ENCODE data around the gene UBR3. TPM values are rescaled to one million over a fixed set of nuclear protein-coding genes. Genes with fewer than 3 reads are reported as not detected.
"Not testable (repeated sequence)": the region's sequence is repeated elsewhere in the genome, so short reads cannot be mapped to it uniquely, and the experiment has no call there.

Gene UBR3
- polyA plus RNA-seq, 4 donors = 8.1 to 21.6 (median 10.1) TPM

DNA sequence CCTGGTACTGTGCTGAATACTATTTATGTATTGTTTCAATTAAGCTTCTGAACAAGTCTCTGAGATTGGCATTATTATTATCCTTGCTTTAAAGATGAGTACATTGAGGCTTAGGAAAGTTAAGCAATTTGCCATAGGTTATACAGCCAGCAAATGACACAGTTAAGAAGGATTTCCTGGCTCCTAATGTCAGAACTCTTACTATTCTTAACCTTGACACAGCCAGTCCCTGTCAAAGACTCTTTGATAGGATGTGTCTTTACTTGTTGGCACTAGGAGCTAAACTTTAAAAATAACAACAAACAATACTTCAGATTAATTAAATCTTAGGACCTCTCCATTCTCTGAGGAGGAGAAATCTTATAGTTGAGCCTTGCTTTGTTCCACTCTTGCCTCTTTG lies 70.6 kb downstream of the UBR3 start:
- no peak overlapping the region for H3K27ac ChIP-seq (ENCODE audit: low read depth in 1 of 3, low read length in 2 of 3)
- DNase-seq = no peak
- H3K4me1 ChIP-seq (ENCODE audit: control insufficient read depth in 3 of 3, insufficient read depth in 2 of 3, low read depth in 1 of 3, low read length in 2 of 3) = no peaks in the 10 kb centered on the region
- H3K4me3 ChIP-seq (ENCODE audit: low read depth in 1 of 3, low read length in 3 of 3) = no peak overlapping the region
- no peaks in the 10 kb centered on the region for H3K27me3 ChIP-seq (ENCODE audit: control insufficient read depth in 3 of 3, insufficient read depth in 3 of 3, low read length in 3 of 3)
- H3K9me3 ChIP-seq (ENCODE audit: control insufficient read depth in 2 of 2, insufficient read depth in 1 of 2, low read depth in 1 of 2, low read length in 1 of 2) = no peaks in the 10 kb centered on the region
- H3K36me3 ChIP-seq (ENCODE audit: control insufficient read depth in 3 of 3, insufficient read depth in 2 of 3, low read depth in 1 of 3, low read length in 3 of 3) = peaks cover 0 to 10% (median 3%) of the 10 kb centered on the region in 3 donors
- no peak for FAIRE-seq

GRCh38 chr2:169900103-169900502 lies 72.8 kb downstream of the UBR3 start:
- H3K4me3 ChIP-seq (ENCODE audit: low read depth in 1 of 3, low read length in 3 of 3); H3K27ac ChIP-seq (ENCODE audit: low read depth in 1 of 3, low read length in 2 of 3); H3K9me3 ChIP-seq (ENCODE audit: control insufficient read depth in 2 of 2, insufficient read depth in 1 of 2, low read depth in 1 of 2, low read length in 1 of 2); FAIRE-seq; H3K36me3 ChIP-seq (ENCODE audit: control insufficient read depth in 3 of 3, insufficient read depth in 2 of 3, low read depth in 1 of 3, low read length in 3 of 3); H3K27me3 ChIP-seq (ENCODE audit: control insufficient read depth in 3 of 3, insufficient read depth in 3 of 3, low read length in 3 of 3); DNase-seq; H3K4me1 ChIP-seq (ENCODE audit: control insufficient read depth in 3 of 3, insufficient read depth in 2 of 3, low read depth in 1 of 3, low read length in 2 of 3): not testable (repeated sequence)
- 84 to 90% (median 85%) methylated on average over 4 of the region's 4 CpGs for WGBS, 3 donors

DNA sequence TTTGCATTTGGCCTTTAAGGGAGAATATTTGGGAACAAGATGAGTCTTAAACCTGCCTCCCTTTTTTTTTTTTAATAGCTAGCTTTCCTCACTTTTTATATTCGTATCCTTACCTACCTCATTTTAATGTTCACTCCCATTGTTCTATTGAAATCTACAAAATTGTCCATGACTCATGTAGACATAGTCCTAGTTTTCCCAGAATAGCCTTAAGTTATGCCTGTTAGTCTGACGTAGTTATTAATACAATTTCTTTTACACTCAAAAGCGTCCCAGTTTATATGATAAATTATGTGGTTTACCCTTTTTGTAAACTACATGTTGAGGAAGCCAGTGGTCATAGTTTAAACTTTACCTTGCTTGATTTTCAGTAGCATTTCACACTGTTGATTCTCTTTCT lies 73.4 kb downstream of the UBR3 start:
- no peak overlapping the region for H3K4me3 ChIP-seq (ENCODE audit: low read depth in 1 of 3, low read length in 3 of 3)
- H3K4me1 ChIP-seq (ENCODE audit: control insufficient read depth in 3 of 3, insufficient read depth in 2 of 3, low read depth in 1 of 3, low read length in 2 of 3) = no peaks in the 10 kb centered on the region
- DNase-seq (no peak), FAIRE-seq (no peak)
- 92 to 94% (median 94%) methylated on average over 3 of the region's 3 CpGs for WGBS, 3 donors
- no peaks in the 10 kb centered on the region for H3K9me3 ChIP-seq (ENCODE audit: control insufficient read depth in 2 of 2, insufficient read depth in 1 of 2, low read depth in 1 of 2, low read length in 1 of 2)
- no peak overlapping the region for H3K27ac ChIP-seq (ENCODE audit: low read depth in 1 of 3, low read length in 2 of 3)
- peaks cover 0 to 7% (median 0%) of the 10 kb centered on the region in 3 donors for H3K36me3 ChIP-seq (ENCODE audit: control insufficient read depth in 3 of 3, insufficient read depth in 2 of 3, low read depth in 1 of 3, low read length in 3 of 3)
- H3K27me3 ChIP-seq (ENCODE audit: control insufficient read depth in 3 of 3, insufficient read depth in 3 of 3, low read length in 3 of 3) = no peaks in the 10 kb centered on the region

GRCh38 chr2:169906731-169907130 lies 79.5 kb downstream of the UBR3 start:
- Histone ChIP-seq H3K9me3 (ENCODE audit: control insufficient read depth in 2 of 2, insufficient read depth in 1 of 2, low read depth in 1 of 2, low read length in 1 of 2) (no peaks in the 10 kb centered on the region), H3K27ac (ENCODE audit: low read depth in 1 of 3, low read length in 2 of 3) (no peak overlapping the region), H3K27me3 (ENCODE audit: control insufficient read depth in 3 of 3, insufficient read depth in 3 of 3, low read length in 3 of 3) (no peaks in the 10 kb centered on the region), H3K36me3 (ENCODE audit: control insufficient read depth in 3 of 3, insufficient read depth in 2 of 3, low read depth in 1 of 3, low read length in 3 of 3) (peaks cover 0 to 2% (median 0%) of the 10 kb centered on the region in 3 donors), H3K4me1 (ENCODE audit: control insufficient read depth in 3 of 3, insufficient read depth in 2 of 3, low read depth in 1 of 3, low read length in 2 of 3) (no peaks in the 10 kb centered on the region), H3K4me3 (ENCODE audit: low read depth in 1 of 3, low read length in 3 of 3) (no peak overlapping the region)
- 87 to 95% (median 91%) methylated on average over 2 of the region's 2 CpGs for WGBS, 3 donors
- FAIRE-seq (no peak), DNase-seq (no peak)

DNA sequence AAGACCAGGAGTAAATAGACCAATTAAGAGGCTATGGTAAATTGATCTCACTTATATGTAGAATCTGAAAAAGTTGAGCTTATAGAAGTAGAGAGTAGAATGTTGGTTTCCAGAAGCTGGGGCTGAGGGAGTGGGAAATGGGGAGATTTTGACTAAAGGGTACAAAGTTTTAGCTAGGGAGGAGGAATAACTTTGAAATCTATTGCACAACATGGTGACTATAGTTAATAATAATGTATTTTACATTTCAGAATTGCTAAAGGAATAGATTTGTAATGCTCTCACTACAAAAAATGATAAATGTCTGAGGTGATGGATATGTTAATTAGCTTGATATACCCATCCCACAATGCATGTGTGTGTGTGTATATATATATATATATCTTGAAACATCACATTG lies 82.1 kb downstream of the UBR3 start:
- H3K27me3 ChIP-seq (ENCODE audit: control insufficient read depth in 3 of 3, insufficient read depth in 3 of 3, low read length in 3 of 3) = no peaks in the 10 kb centered on the region
- H3K36me3 ChIP-seq (ENCODE audit: control insufficient read depth in 3 of 3, insufficient read depth in 2 of 3, low read depth in 1 of 3, low read length in 3 of 3) = peaks cover 0 to 3% (median 0%) of the 10 kb centered on the region in 3 donors
- no peaks in the 10 kb centered on the region for H3K9me3 ChIP-seq (ENCODE audit: control insufficient read depth in 2 of 2, insufficient read depth in 1 of 2, low read depth in 1 of 2, low read length in 1 of 2)
- H3K4me3 ChIP-seq (ENCODE audit: low read depth in 1 of 3, low read length in 3 of 3) = no peak overlapping the region
- no peak for FAIRE-seq
- H3K4me1 ChIP-seq (ENCODE audit: control insufficient read depth in 3 of 3, insufficient read depth in 2 of 3, low read depth in 1 of 3, low read length in 2 of 3) = no peaks in the 10 kb centered on the region
- H3K27ac ChIP-seq (ENCODE audit: low read depth in 1 of 3, low read length in 2 of 3) = no peak overlapping the region
- no peak for DNase-seq

GRCh38 chr2:169910109-169910799 lies 83.0 kb downstream of the UBR3 start:
- Histone ChIP-seq H3K9me3 (ENCODE audit: control insufficient read depth in 2 of 2, insufficient read depth in 1 of 2, low read depth in 1 of 2, low read length in 1 of 2) (no peaks in the 10 kb centered on the region), H3K4me3 (ENCODE audit: low read depth in 1 of 3, low read length in 3 of 3) (no peak overlapping the region), H3K27me3 (ENCODE audit: control insufficient read depth in 3 of 3, insufficient read depth in 3 of 3, low read length in 3 of 3) (no peaks in the 10 kb centered on the region), H3K27ac (ENCODE audit: low read depth in 1 of 3, low read length in 2 of 3) (no peak overlapping the region), H3K4me1 (ENCODE audit: control insufficient read depth in 3 of 3, insufficient read depth in 2 of 3, low read depth in 1 of 3, low read length in 2 of 3) (no peaks in the 10 kb centered on the region), H3K36me3 (ENCODE audit: control insufficient read depth in 3 of 3, insufficient read depth in 2 of 3, low read depth in 1 of 3, low read length in 3 of 3) (peaks cover 0 to 3% (median 0%) of the 10 kb centered on the region in 3 donors)
- no peak for FAIRE-seq
- WGBS, 3 donors = 47 to 67% (median 57%) methylated on average over 6 to 7 of the region's 7 CpGs
- no peak for DNase-seq

DNA sequence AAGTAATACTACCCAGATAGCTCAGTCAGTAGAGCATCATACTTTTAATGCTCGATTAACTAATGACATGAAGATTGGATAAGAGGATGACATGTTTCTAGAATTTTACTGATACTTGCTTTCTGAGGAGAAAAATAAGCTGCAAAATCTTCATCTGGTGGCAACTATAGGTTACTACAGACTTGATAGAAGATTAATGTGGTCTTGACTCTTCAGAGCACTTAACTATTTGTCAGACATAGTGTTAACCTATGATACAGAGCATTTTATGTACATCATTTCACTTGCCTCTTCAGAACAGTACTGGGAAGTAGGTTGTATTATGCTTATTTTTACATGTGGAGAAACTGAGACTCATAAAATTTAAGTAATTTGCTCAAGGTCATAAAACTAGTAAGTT lies 83.9 kb downstream of the UBR3 start:
- H3K27me3 ChIP-seq (ENCODE audit: control insufficient read depth in 3 of 3, insufficient read depth in 3 of 3, low read length in 3 of 3) = no peaks in the 10 kb centered on the region
- H3K4me1 ChIP-seq (ENCODE audit: control insufficient read depth in 3 of 3, insufficient read depth in 2 of 3, low read depth in 1 of 3, low read length in 2 of 3) = no peaks in the 10 kb centered on the region
- FAIRE-seq (no peak), DNase-seq (no peak)
- H3K4me3 ChIP-seq (ENCODE audit: low read depth in 1 of 3, low read length in 3 of 3) = no peak overlapping the region
- no peak overlapping the region for H3K27ac ChIP-seq (ENCODE audit: low read depth in 1 of 3, low read length in 2 of 3)
- H3K9me3 ChIP-seq (ENCODE audit: control insufficient read depth in 2 of 2, insufficient read depth in 1 of 2, low read depth in 1 of 2, low read length in 1 of 2) = no peaks in the 10 kb centered on the region
- peaks cover 0 to 3% (median 3%) of the 10 kb centered on the region in 3 donors for H3K36me3 ChIP-seq (ENCODE audit: control insufficient read depth in 3 of 3, insufficient read depth in 2 of 3, low read depth in 1 of 3, low read length in 3 of 3)
- 93 to 97% (median 95%) methylated on average over 1 of the region's 1 CpG for WGBS, 3 donors

DNA sequence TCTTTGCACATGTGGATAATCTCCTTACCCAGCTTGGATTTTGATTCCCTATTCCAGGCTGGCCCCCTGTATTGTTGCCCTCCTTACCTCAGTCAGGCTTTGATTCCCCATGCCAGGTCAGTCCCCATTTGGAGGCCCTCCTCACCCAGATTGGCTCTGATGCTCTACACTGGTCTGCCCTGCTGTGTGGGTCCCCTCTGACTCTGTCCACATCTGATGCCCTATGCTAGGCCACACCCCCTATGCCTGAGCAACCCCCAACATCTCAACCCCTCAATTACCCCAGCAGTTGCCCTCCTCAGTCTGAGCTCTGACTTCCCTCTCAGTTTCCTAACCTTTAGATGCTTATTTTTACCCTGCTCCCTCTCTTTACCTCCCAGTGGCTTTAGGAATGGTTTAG lies 89.4 kb downstream of the UBR3 start:
- no peak overlapping the region for H3K27ac ChIP-seq (ENCODE audit: low read depth in 1 of 3, low read length in 2 of 3)
- FAIRE-seq (no peak), DNase-seq (no peak)
- H3K36me3 ChIP-seq (ENCODE audit: control insufficient read depth in 3 of 3, insufficient read depth in 2 of 3, low read depth in 1 of 3, low read length in 3 of 3) = peaks cover 3 to 6% (median 6%) of the 10 kb centered on the region in 3 donors
- H3K4me1 ChIP-seq (ENCODE audit: control insufficient read depth in 3 of 3, insufficient read depth in 2 of 3, low read depth in 1 of 3, low read length in 2 of 3) = no peaks in the 10 kb centered on the region
- no peak overlapping the region for H3K4me3 ChIP-seq (ENCODE audit: low read depth in 1 of 3, low read length in 3 of 3)
- no peaks in the 10 kb centered on the region for H3K27me3 ChIP-seq (ENCODE audit: control insufficient read depth in 3 of 3, insufficient read depth in 3 of 3, low read length in 3 of 3)
- H3K9me3 ChIP-seq (ENCODE audit: control insufficient read depth in 2 of 2, insufficient read depth in 1 of 2, low read depth in 1 of 2, low read length in 1 of 2) = no peaks in the 10 kb centered on the region

DNA sequence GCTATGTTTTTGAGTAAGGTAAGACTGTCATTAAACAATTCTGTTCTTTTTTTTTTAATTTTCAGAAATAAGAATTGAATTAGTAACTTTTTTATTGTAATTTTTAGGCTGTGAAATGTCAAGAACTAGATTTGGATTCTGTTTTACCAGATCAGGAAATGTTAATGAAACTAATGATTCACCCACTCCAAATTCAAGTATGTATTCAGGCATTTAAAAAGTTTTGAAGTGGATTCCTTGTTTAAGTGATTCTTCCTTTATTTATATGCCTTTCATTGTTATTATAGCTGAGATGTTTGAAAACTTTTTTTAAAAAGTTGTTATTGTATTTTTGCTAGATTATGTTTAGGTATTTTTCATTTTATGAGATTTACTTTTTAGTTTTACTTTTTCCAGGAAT lies 96.7 kb downstream of the UBR3 start:
- Histone ChIP-seq H3K27me3 (ENCODE audit: control insufficient read depth in 3 of 3, insufficient read depth in 3 of 3, low read length in 3 of 3) (no peaks in the 10 kb centered on the region), H3K4me3 (ENCODE audit: low read depth in 1 of 3, low read length in 3 of 3) (no peak overlapping the region), H3K4me1 (ENCODE audit: control insufficient read depth in 3 of 3, insufficient read depth in 2 of 3, low read depth in 1 of 3, low read length in 2 of 3) (no peaks in the 10 kb centered on the region), H3K36me3 (ENCODE audit: control insufficient read depth in 3 of 3, insufficient read depth in 2 of 3, low read depth in 1 of 3, low read length in 3 of 3) (peaks cover 3 to 10% (median 3%) of the 10 kb centered on the region in 3 donors), H3K27ac (ENCODE audit: low read depth in 1 of 3, low read length in 2 of 3) (no peak overlapping the region), H3K9me3 (ENCODE audit: control insufficient read depth in 2 of 2, insufficient read depth in 1 of 2, low read depth in 1 of 2, low read length in 1 of 2) (no peaks in the 10 kb centered on the region)
- no peak for DNase-seq
- no peak for FAIRE-seq
